GM18870 (cell line): ENCODE measurements around the gene SCRT2.
"Not testable (repeated sequence)": the region's sequence is repeated elsewhere in the genome, so short reads cannot be mapped to it uniquely, and the experiment has no call there.

Experiments used
- ATAC-seq: cut with Tn5 transposase; IDR thresholded peaks from one replicate; pipeline ENCODE4 v1.9.1; 2021; ENCODE audit warnings: moderate library complexity; ENCODE audit not compliant: unreplicated experiment

The SCRT2 gene

GRCh38 chr20:701401-702129 is 26.0 kb upstream of the SCRT2 start:
- ATAC-seq, result no peak

GRCh38 chr20:699811-700338 is 24.3 kb upstream of the SCRT2 start:
- no peak for ATAC-seq

GRCh38 chr20:699342-699741 is 23.7 kb upstream of the SCRT2 start:
- no peak for ATAC-seq

- ATAC-seq, result no peak
These were observed 22.7 kb upstream of the SCRT2 start for GRCh38 chr20:698276-698675.

GRCh38 chr20:697826-698225 is 22.2 kb upstream of the SCRT2 start:
- ATAC-seq, result no peak

- ATAC-seq, result no peak
These were observed 19.7 kb upstream of the SCRT2 start for GRCh38 chr20:695165-695866.

- ATAC-seq, result no peak
These were observed 18.9 kb upstream of the SCRT2 start for GRCh38 chr20:694496-694895.

GRCh38 chr20:693786-694185 is 18.2 kb upstream of the SCRT2 start:
- not testable (repeated sequence) for ATAC-seq

GRCh38 chr20:692044-692443 is 16.4 kb upstream of the SCRT2 start:
- ATAC-seq, result no peak

- ATAC-seq, result no peak
These were observed 14.3 kb upstream of the SCRT2 start for GRCh38 chr20:689947-690346.

- no peak for ATAC-seq
These were observed 13.7 kb upstream of the SCRT2 start for GRCh38 chr20:689348-689747.

- no peak for ATAC-seq
These were observed 13.2 kb upstream of the SCRT2 start for GRCh38 chr20:688809-689212.

- no peak for ATAC-seq
These were observed 12.0 kb upstream of the SCRT2 start for GRCh38 chr20:687468-688203.

GRCh38 chr20:684676-685319 is 9.2 kb upstream of the SCRT2 start:
- no peak for ATAC-seq

- ATAC-seq, result no peak
These were observed 6.5 kb upstream of the SCRT2 start for GRCh38 chr20:682123-682522.

- no peak for ATAC-seq
These were observed 5.1 kb upstream of the SCRT2 start for GRCh38 chr20:680638-681187.

- no peak for ATAC-seq
These were observed 2.4 kb upstream of the SCRT2 start for GRCh38 chr20:677957-678356.

GRCh38 chr20:676967-677366 is 1.4 kb upstream of the SCRT2 start:
- no peak for ATAC-seq

GRCh38 chr20:676315-676937 is 824 bp upstream of the SCRT2 start:
- ATAC-seq, result no peak

GRCh38 chr20:675033-675452 is 559 bp downstream of the SCRT2 start:
- no peak for ATAC-seq
